ENCODE measurements around the gene TAF1D.
A peak's percentile ranks its signal among the peaks of the same experiment; 100 is the strongest.
"Not testable (repeated sequence)": the region's sequence is repeated elsewhere in the genome, so short reads cannot be mapped to it uniquely, and the experiment has no call there.

Gene TAF1D

DNA sequence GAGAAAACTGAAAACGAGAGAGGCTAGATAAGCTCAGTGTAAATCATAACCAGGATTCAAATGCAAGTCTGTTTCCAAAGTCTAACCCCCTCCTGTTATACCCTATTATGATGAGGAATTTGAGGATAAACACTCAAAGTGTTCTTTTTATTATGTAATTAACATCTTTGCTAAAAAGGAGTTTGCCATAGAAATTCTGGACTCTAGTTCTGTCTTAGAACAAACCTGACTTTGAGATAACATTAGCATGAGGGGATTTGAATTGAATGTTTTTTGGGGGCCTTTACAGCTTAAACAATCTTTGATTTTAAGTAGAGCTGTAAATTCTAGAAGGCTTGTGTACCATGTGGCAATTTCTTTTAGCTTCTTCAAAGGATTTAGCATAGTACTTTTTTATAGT, 9.7 kb upstream of the TAF1D start:
- TF ChIP-seq, protein P1, sequence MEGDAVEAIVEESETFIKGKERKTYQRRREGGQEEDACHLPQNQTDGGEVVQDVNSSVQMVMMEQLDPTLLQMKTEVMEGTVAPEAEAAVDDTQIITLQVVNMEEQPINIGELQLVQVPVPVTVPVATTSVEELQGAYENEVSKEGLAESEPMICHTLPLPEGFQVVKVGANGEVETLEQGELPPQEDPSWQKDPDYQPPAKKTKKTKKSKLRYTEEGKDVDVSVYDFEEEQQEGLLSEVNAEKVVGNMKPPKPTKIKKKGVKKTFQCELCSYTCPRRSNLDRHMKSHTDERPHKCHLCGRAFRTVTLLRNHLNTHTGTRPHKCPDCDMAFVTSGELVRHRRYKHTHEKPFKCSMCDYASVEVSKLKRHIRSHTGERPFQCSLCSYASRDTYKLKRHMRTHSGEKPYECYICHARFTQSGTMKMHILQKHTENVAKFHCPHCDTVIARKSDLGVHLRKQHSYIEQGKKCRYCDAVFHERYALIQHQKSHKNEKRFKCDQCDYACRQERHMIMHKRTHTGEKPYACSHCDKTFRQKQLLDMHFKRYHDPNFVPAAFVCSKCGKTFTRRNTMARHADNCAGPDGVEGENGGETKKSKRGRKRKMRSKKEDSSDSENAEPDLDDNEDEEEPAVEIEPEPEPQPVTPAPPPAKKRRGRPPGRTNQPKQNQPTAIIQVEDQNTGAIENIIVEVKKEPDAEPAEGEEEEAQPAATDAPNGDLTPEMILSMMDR (IDR thresholded peaks at IDR 0.05; ENCODE audit: extremely low read depth, insufficient read depth, missing control alignments) = no peak
- DNase-seq (ENCODE audit: low spot score) = no peak
- in situ Hi-C loops (cut with MboI; ENCODE audit: low pct_unique_long_range_greater_than_20kb, low sequenced_read_pairs, unreplicated experiment) = no loop called here

DNA sequence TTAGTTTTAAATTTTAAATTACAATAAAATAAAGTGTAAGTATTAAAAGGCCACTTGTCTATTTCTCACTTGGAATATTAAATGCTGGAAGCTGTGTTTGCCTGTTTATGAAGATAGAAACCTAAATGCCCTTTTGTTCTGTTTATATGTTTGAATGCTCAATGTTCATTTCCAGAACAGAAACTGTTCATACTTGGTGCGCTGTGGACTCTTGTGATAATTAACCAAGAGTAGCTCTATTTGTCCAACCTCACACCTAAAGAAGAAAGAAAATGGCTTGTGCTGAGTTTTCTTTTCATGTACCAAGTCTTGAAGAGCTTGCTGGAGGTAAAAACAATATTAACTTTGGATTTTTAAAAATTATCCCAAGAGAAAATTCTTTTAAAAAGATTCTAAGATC, 5.8 kb upstream of the TAF1D start:
- TF ChIP-seq, protein P1 (IDR thresholded peaks at IDR 0.05; ENCODE audit: extremely low read depth, insufficient read depth, missing control alignments) = no peak
- peak; percentile 21 for DNase-seq (ENCODE audit: low spot score)
- in situ Hi-C loops (cut with MboI; ENCODE audit: low pct_unique_long_range_greater_than_20kb, low sequenced_read_pairs, unreplicated experiment) = no loop called here

- no peak for DNase-seq (ENCODE audit: low spot score)
- in situ Hi-C loops (cut with MboI; ENCODE audit: low pct_unique_long_range_greater_than_20kb, low sequenced_read_pairs, unreplicated experiment) = no loop called here
- TF ChIP-seq, protein P1 (IDR thresholded peaks at IDR 0.05; ENCODE audit: extremely low read depth, insufficient read depth, missing control alignments) = no peak
These were observed 4.8 kb upstream of the TAF1D start for GRCh38 chr11:93746101-93746500.

DNA sequence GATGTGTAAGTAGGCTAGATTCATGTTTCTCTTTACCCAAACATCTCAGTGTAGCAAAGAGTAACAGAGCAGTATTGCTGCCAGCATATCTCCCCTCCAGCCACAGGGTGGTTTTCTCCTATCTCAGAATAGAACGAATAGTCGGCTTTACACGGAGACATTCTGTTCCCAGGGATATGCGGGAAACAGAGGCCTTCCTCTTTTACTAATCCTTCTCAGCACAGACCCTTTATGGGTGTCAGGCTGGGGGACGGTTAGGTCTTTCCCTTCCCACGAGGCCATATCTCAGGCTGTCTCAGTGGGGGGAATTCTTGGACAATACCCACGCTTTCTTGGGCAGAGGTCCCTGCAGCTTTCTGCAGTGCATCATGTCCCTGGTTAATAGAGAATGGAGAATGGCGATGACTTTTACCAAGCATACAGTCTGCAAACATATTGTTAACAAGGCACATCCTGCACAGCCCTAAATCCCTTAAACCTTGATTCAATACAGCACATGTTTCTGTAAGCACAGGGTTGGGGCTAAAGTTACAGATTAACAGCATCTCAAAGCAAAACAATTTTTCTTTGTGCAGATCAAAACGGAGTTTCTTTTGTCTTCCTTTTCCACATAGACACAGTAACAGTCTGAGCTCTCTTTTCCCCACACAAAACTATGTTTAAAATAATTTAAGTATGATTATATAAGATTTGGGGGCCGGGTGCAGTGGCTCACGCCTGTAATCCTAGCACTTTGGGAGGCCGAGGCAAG, 3.9 kb upstream of the TAF1D start:
- in situ Hi-C loops (cut with MboI; ENCODE audit: low pct_unique_long_range_greater_than_20kb, low sequenced_read_pairs, unreplicated experiment); DNase-seq (ENCODE audit: low spot score): not testable (repeated sequence)

DNA sequence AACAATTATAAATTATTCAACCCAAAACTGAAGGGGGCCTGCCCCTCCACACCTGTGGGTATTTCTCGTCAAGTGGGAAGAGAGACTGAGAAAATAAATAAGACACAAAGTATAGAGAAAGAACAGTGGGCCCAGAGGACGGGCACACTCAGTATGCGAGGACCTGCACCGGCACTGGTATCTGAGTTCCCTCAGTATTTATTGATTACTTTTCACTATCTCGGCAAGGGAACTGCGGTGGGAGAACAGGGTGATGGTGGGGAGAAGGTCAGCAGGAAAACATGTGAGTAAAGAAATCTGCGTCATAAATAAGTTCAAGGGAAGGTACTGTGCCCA, 3.3 kb upstream of the TAF1D start:
- in situ Hi-C loops (cut with MboI; ENCODE audit: low pct_unique_long_range_greater_than_20kb, low sequenced_read_pairs, unreplicated experiment) = no loop called here
- no peak for DNase-seq (ENCODE audit: low spot score)
- TF ChIP-seq, protein P1 (IDR thresholded peaks at IDR 0.05; ENCODE audit: extremely low read depth, insufficient read depth, missing control alignments) = no peak

DNA sequence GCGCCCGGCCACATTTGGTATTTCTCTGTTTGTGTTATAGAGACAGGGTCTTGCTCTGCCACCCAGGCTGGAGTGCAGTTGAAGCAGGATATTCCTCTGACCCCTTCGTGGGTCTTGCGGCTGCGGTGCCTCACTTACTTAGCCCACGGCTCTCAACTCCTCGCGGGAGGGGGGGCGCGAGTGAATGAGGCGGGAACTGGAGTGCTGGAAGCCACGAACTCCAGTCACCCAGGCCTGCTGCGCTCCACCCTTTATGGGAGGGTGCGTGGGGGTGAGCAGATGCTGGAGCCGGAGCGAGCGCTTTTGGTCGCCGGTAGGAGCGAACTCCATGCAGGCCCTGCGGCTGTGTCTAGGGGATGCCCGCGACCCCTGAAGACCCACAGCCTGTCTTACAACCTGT, 2.0 kb upstream of the TAF1D start:
- TF ChIP-seq, protein P1 (IDR thresholded peaks at IDR 0.05; ENCODE audit: extremely low read depth, insufficient read depth, missing control alignments) = no peak
- in situ Hi-C loops (cut with MboI; ENCODE audit: low pct_unique_long_range_greater_than_20kb, low sequenced_read_pairs, unreplicated experiment) = no loop called here
- DNase-seq (ENCODE audit: low spot score) = no peak

- DNase-seq (ENCODE audit: low spot score) = no peak
- in situ Hi-C loops (cut with MboI; ENCODE audit: low pct_unique_long_range_greater_than_20kb, low sequenced_read_pairs, unreplicated experiment) = no loop called here
- TF ChIP-seq, protein P1 (IDR thresholded peaks at IDR 0.05; ENCODE audit: extremely low read depth, insufficient read depth, missing control alignments) = no peak
These were observed 559 bp upstream of the TAF1D start for GRCh38 chr11:93741882-93742226.
